ENCODE data around the gene KNL1. TPM values are rescaled to one million over a fixed set of nuclear protein-coding genes. Genes with fewer than 3 reads are reported as not detected.

KNL1 gene
- total and polyA plus RNA-seq, 2 donors (not counting 3 experiments of a cell fraction or from before 2014, with no cell fraction given), result 4.0 to 31.8 TPM

GRCh38 chr15:40590667-40591050, 3.4 kb upstream of the KNL1 start:
- Histone ChIP-seq H3K4me2 (ENCODE audit: insufficient read depth, low read length) (peak overlapping the region; percentile 60), H3K9ac (replicated peaks; ENCODE audit: extremely low read depth, insufficient read depth, low read length) (peak overlapping the region; percentile 19)

GRCh38 chr15:40591389-40591788, 2.7 kb upstream of the KNL1 start:
- ChIA-PET CTCF (interaction anchor here (2.7 to 3.2 kb wide), 3 partner anchors 9 to 303 kb away, joined by 17 to 28 read pairs (median 25); partner anchors contain the start of gene VPS18), POLR2A (no interaction called here)
- DNase-seq (ENCODE audit: low read depth, low spot score) (no peak), FAIRE-seq (no peak)
- no TSS peak for BruUV-seq (replicated peaks)
- H3K4me2 ChIP-seq (ENCODE audit: insufficient read depth, low read length), result no peak overlapping the region
- no peaks in the 10 kb centered on the region for H4K20me1 ChIP-seq (replicated peaks; ENCODE audit: control insufficient read depth, extremely low read depth, insufficient read depth, low read length)
- no peak overlapping the region for H2AFZ ChIP-seq (ENCODE audit: low read depth, low read length)
- intact Hi-C loops (cut with micrococcal nuclease) (loop anchor here (5.0 to 10.0 kb wide), 2 partner anchors 106 to 213 kb away; partner anchors contain the start of genes DNAJC17, RAD51 and ZFYVE19), dilution Hi-C loops (cut with MboI; ENCODE audit: extremely low pct_ligation_motif_present, low sequenced_read_pairs) (no loop called here)
- H3K9ac ChIP-seq (replicated peaks; ENCODE audit: extremely low read depth, insufficient read depth, low read length), result no peak overlapping the region
- no peaks in the 10 kb centered on the region for H3K36me3 ChIP-seq (ENCODE audit: control insufficient read depth in 2 of 2, extremely low read depth in 1 of 2, insufficient read depth in 2 of 2, low read length in 2 of 2)
- peaks cover 1 to 3% of the 10 kb centered on the region in 2 experiments for H3K27me3 ChIP-seq (ENCODE audit: control insufficient read depth in 2 of 2, insufficient read depth in 2 of 2, low read length in 2 of 2)
- H3K9me1 ChIP-seq (replicated peaks; ENCODE audit: control insufficient read depth, extremely low read depth, insufficient read depth, low read length), result no peaks in the 10 kb centered on the region
- peaks cover 20% of the 10 kb centered on the region for H3K79me2 ChIP-seq (ENCODE audit: control insufficient read depth, insufficient read depth, low read length)
- peaks cover 8% of the 10 kb centered on the region for H3K4me1 ChIP-seq (ENCODE audit: control insufficient read depth, extremely low read depth, insufficient read depth, low read length)
- no peak for TF ChIP-seq POLR2AphosphoS5 (IDR thresholded peaks at IDR 0.05; ENCODE audit: insufficient read depth, low read depth, low read length)
- H3K9me3 ChIP-seq (replicated peaks; ENCODE audit: control insufficient read depth, insufficient read depth, low read length), result no peaks in the 10 kb centered on the region
- no peak overlapping the region for H3K27ac ChIP-seq (ENCODE audit: insufficient read depth, low read depth, low read length)
- no peak overlapping the region for H3K4me3 ChIP-seq (replicated peaks in 1 of 3; ENCODE audit: insufficient read depth in 1 of 3, low read depth in 1 of 3, low read length in 3 of 3)

More at GRCh38 chr15:40590667-40591050, 3.4 kb upstream of the KNL1 start:
- no peak for TF ChIP-seq POLR2A (IDR thresholded peaks at IDR 0.05; ENCODE audit: low read depth, low read length)
- H4K20me1 ChIP-seq (replicated peaks; ENCODE audit: control insufficient read depth, extremely low read depth, insufficient read depth, low read length), result no peaks in the 10 kb centered on the region
- dilution Hi-C loops (cut with MboI; ENCODE audit: extremely low pct_ligation_motif_present, low sequenced_read_pairs) (no loop called here), intact Hi-C loops (cut with micrococcal nuclease) (loop anchor here (1.0 to 10.0 kb wide), 3 partner anchors 107 to 304 kb away; partner anchors contain the start of genes DNAJC17, RAD51, VPS18 and ZFYVE19)
- H3K4me1 ChIP-seq (ENCODE audit: control insufficient read depth, extremely low read depth, insufficient read depth, low read length), result peaks cover 6% of the 10 kb centered on the region
- H3K36me3 ChIP-seq (ENCODE audit: control insufficient read depth in 2 of 2, extremely low read depth in 1 of 2, insufficient read depth in 2 of 2, low read length in 2 of 2), result no peaks in the 10 kb centered on the region
- FAIRE-seq, result no peak
- H3K27me3 ChIP-seq (ENCODE audit: control insufficient read depth in 2 of 2, insufficient read depth in 2 of 2, low read length in 2 of 2), result peaks cover 1 to 3% of the 10 kb centered on the region in 2 experiments
- H3K9me1 ChIP-seq (replicated peaks; ENCODE audit: control insufficient read depth, extremely low read depth, insufficient read depth, low read length), result no peaks in the 10 kb centered on the region
- H3K9me3 ChIP-seq (replicated peaks; ENCODE audit: control insufficient read depth, insufficient read depth, low read length), result no peaks in the 10 kb centered on the region
- no TSS peak for BruUV-seq (replicated peaks)
- H3K27ac ChIP-seq (ENCODE audit: insufficient read depth, low read depth, low read length), result no peak overlapping the region
- no peak for DNase-seq (ENCODE audit: low read depth, low spot score)
- peak overlapping the region; percentile 76 for H2AFZ ChIP-seq (ENCODE audit: low read depth, low read length)
- CTCF ChIA-PET, result interaction anchor here (1.6 to 3.2 kb wide), 12 partner anchors 9 to 304 kb away, joined by 6 to 37 read pairs (median 12); partner anchors contain the start of genes CCDC32, RAD51, RPUSD2 and VPS18
- POLR2A ChIA-PET, result interaction anchor here (1.5 to 2.0 kb wide), 2 partner anchors 21 to 26 kb away, joined by 5 to 6 read pairs; partner anchors contain the start of genes CCDC32 and RPUSD2
- peaks cover 13% of the 10 kb centered on the region for H3K79me2 ChIP-seq (ENCODE audit: control insufficient read depth, insufficient read depth, low read length)
- H3K4me3 ChIP-seq (replicated peaks in 1 of 3; ENCODE audit: insufficient read depth in 1 of 3, low read depth in 1 of 3, low read length in 3 of 3), result peak overlapping the region in 1 of 3 experiments; percentile 44

Data from endothelial cell of umbilical vein (primary cell).